Activated T-cell treated with anti-CD3 and anti-CD28 coated beads, Interleukin-2, amount 50 U/mL, for 4 hours (primary cell): Measurements from ENCODE around the gene CCNQ. TPM values are rescaled to one million over a fixed set of nuclear protein-coding genes. Genes with fewer than 3 reads are reported as not detected.

Experiments
- ATAC-seq, 2 donors: fragments of 200-7000 bp; cut with Tn5 transposase; one replicate each; pipeline ENCODE4 v1.10.0; 2021
- DNase-seq: peaks from one replicate; pipeline ENCODE4 v3.0.0-alpha.2; 2020
- H3K27me3 Mint-ChIP-seq: one replicate; pipeline ENCODE4 v1.8.0; 2021; ENCODE audit warnings: low read depth, mixed read lengths
- H3K36me3 Mint-ChIP-seq: one replicate; pipeline ENCODE4 v1.8.0; 2022; ENCODE audit warnings: mixed read lengths; ENCODE audit not compliant: insufficient read depth
- H3K4me1 Mint-ChIP-seq: one replicate; pipeline ENCODE4 v1.8.0; 2021; ENCODE audit warnings: low read depth, mixed read lengths
- H3K4me3 Mint-ChIP-seq: one replicate; pipeline ENCODE4 v1.8.0; 2021; ENCODE audit warnings: mild to moderate bottlenecking, moderate library complexity, mixed read lengths
- H3K9me3 Mint-ChIP-seq: one replicate; pipeline ENCODE4 v1.8.0; 2021; ENCODE audit warnings: mixed read lengths
- total RNA-seq, 3 donors: library from RNA; stranded (reverse); gene quantifications; one replicate each; pipeline ENCODE4 v1.2.1, GENCODE V29; 2021

The CCNQ gene
- total RNA-seq, 3 donors from 2014 or later: 38.6 to 46.9 (median 39.1) TPM

- Mint-ChIP-seq H3K4me1 (peaks cover 17% of the 10 kb centered on the region), H3K27me3 (no peaks in the 10 kb centered on the region), H3K4me3 (no peak overlapping the region)
Observed at GRCh38 chrX:153587342-153587741, 11.6 kb downstream of the CCNQ start.

GRCh38 chrX:153585827-153586226 is 13.1 kb downstream of the CCNQ start:
- peaks cover 17% of the 10 kb centered on the region for H3K4me1 Mint-ChIP-seq
- no peak for DNase-seq
- peaks cover 7% of the 10 kb centered on the region for H3K36me3 Mint-ChIP-seq
- no peak overlapping the region for H3K4me3 Mint-ChIP-seq
- no peak for ATAC-seq
- H3K9me3 Mint-ChIP-seq: no peaks in the 10 kb centered on the region
- no peaks in the 10 kb centered on the region for H3K27me3 Mint-ChIP-seq

More at GRCh38 chrX:153587342-153587741, 11.6 kb downstream of the CCNQ start:
- DNase-seq (no peak), ATAC-seq (no peak)
- Mint-ChIP-seq H3K36me3 (peaks cover 9% of the 10 kb centered on the region), H3K9me3 (no peaks in the 10 kb centered on the region)

GRCh38 chrX:153583433-153583832 is 15.5 kb downstream of the CCNQ start:
- DNase-seq (no peak), ATAC-seq (no peak)
- Mint-ChIP-seq H3K9me3 (no peaks in the 10 kb centered on the region), H3K27me3 (no peaks in the 10 kb centered on the region), H3K4me3 (no peak overlapping the region), H3K36me3 (peaks cover 7% of the 10 kb centered on the region), H3K4me1 (peaks cover 21% of the 10 kb centered on the region)

GRCh38 chrX:153582896-153583295 is 16.0 kb downstream of the CCNQ start:
- ATAC-seq (peak; percentile 97 to 99), DNase-seq (peak; percentile 53)
- H3K27me3 Mint-ChIP-seq: no peaks in the 10 kb centered on the region
- H3K4me1 Mint-ChIP-seq: peaks cover 21% of the 10 kb centered on the region
- peak overlapping the region; percentile 46 for H3K4me3 Mint-ChIP-seq
- no peaks in the 10 kb centered on the region for H3K9me3 Mint-ChIP-seq
- peaks cover 3% of the 10 kb centered on the region for H3K36me3 Mint-ChIP-seq

GRCh38 chrX:153580700-153581386 is 18.1 kb downstream of the CCNQ start:
- no peaks in the 10 kb centered on the region for H3K36me3 Mint-ChIP-seq
- H3K4me1 Mint-ChIP-seq: peaks cover 21% of the 10 kb centered on the region
- no peaks in the 10 kb centered on the region for H3K27me3 Mint-ChIP-seq
- DNase-seq (no peak), ATAC-seq (no peak)
- H3K9me3 Mint-ChIP-seq: no peaks in the 10 kb centered on the region
- H3K4me3 Mint-ChIP-seq: no peak overlapping the region

- Mint-ChIP-seq H3K4me3 (no peak overlapping the region), H3K27me3 (no peaks in the 10 kb centered on the region), H3K4me1 (peaks cover 20% of the 10 kb centered on the region), H3K9me3 (no peaks in the 10 kb centered on the region), H3K36me3 (no peaks in the 10 kb centered on the region)
- no peak for DNase-seq
- ATAC-seq: no peak
Observed at GRCh38 chrX:153578889-153579288, 20.1 kb downstream of the CCNQ start.

- Mint-ChIP-seq H3K9me3 (no peaks in the 10 kb centered on the region), H3K4me1 (peaks cover 14% of the 10 kb centered on the region), H3K36me3 (no peaks in the 10 kb centered on the region), H3K27me3 (no peaks in the 10 kb centered on the region), H3K4me3 (no peak overlapping the region)
- DNase-seq (no peak), ATAC-seq (no peak)
Observed at GRCh38 chrX:153578200-153578835, 20.6 kb downstream of the CCNQ start.

- Mint-ChIP-seq H3K4me3 (no peak overlapping the region), H3K4me1 (peaks cover 4% of the 10 kb centered on the region), H3K36me3 (no peaks in the 10 kb centered on the region), H3K27me3 (no peaks in the 10 kb centered on the region), H3K9me3 (no peaks in the 10 kb centered on the region)
- DNase-seq (no peak), ATAC-seq (no peak)
Observed at GRCh38 chrX:153576961-153577360, 22.0 kb downstream of the CCNQ start.

- DNase-seq (no peak), ATAC-seq (no peak)
- H3K9me3 Mint-ChIP-seq: no peaks in the 10 kb centered on the region
- peaks cover 4% of the 10 kb centered on the region for H3K4me1 Mint-ChIP-seq
- no peaks in the 10 kb centered on the region for H3K27me3 Mint-ChIP-seq
- H3K36me3 Mint-ChIP-seq: no peaks in the 10 kb centered on the region
- H3K4me3 Mint-ChIP-seq: no peak overlapping the region
Observed at GRCh38 chrX:153576239-153576870, 22.6 kb downstream of the CCNQ start.

GRCh38 chrX:153573984-153574383 is 25.0 kb downstream of the CCNQ start:
- Mint-ChIP-seq H3K36me3 (no peaks in the 10 kb centered on the region), H3K27me3 (no peaks in the 10 kb centered on the region), H3K4me1 (no peaks in the 10 kb centered on the region), H3K9me3 (no peaks in the 10 kb centered on the region), H3K4me3 (no peak overlapping the region)
- no peak for ATAC-seq
- no peak for DNase-seq

GRCh38 chrX:153572601-153573000 is 26.3 kb downstream of the CCNQ start:
- Mint-ChIP-seq H3K4me1 (no peaks in the 10 kb centered on the region), H3K36me3 (no peaks in the 10 kb centered on the region), H3K9me3 (no peaks in the 10 kb centered on the region), H3K27me3 (no peaks in the 10 kb centered on the region), H3K4me3 (no peak overlapping the region)
- no peak for DNase-seq
- no peak for ATAC-seq

GRCh38 chrX:153571534-153571908 is 27.4 kb downstream of the CCNQ start:
- no peak overlapping the region for H3K4me3 Mint-ChIP-seq
- ATAC-seq (no peak), DNase-seq (no peak)
- H3K27me3 Mint-ChIP-seq: no peaks in the 10 kb centered on the region
- no peaks in the 10 kb centered on the region for H3K4me1 Mint-ChIP-seq
- H3K9me3 Mint-ChIP-seq: no peaks in the 10 kb centered on the region
- no peaks in the 10 kb centered on the region for H3K36me3 Mint-ChIP-seq

- Mint-ChIP-seq H3K4me1 (no peaks in the 10 kb centered on the region), H3K9me3 (no peaks in the 10 kb centered on the region), H3K4me3 (no peak overlapping the region), H3K27me3 (no peaks in the 10 kb centered on the region), H3K36me3 (no peaks in the 10 kb centered on the region)
- ATAC-seq (no peak), DNase-seq (no peak)
Observed at GRCh38 chrX:153569475-153569874, 29.5 kb downstream of the CCNQ start.

- no peak for DNase-seq
Observed at GRCh38 chrX:153568451-153569011, 30.4 kb downstream of the CCNQ start.

More at GRCh38 chrX:153568451-153569011, 30.4 kb downstream of the CCNQ start:
- Mint-ChIP-seq H3K4me1 (no peaks in the 10 kb centered on the region), H3K27me3 (no peaks in the 10 kb centered on the region), H3K36me3 (no peaks in the 10 kb centered on the region), H3K4me3 (no peak overlapping the region), H3K9me3 (no peaks in the 10 kb centered on the region)
- no peak for ATAC-seq
